Skeletal muscle satellite cell (primary cell): ENCODE results near the gene CACNA1D.

Experiments
- H3K27me3 ChIP-seq: 2 replicates; pipeline ENCODE4 v1.7.0; 2013; ENCODE audit warnings: low read length; ENCODE audit not compliant: control insufficient read depth, insufficient read depth
- H3K36me3 ChIP-seq: 2 replicates; pipeline ENCODE4 v1.7.0; 2013; ENCODE audit warnings: mild to moderate bottlenecking, control low read depth, low read length; ENCODE audit not compliant: insufficient read depth
- H3K4me1 ChIP-seq: 2 replicates; pipeline ENCODE4 v1.7.0; 2013; ENCODE audit warnings: low read length; ENCODE audit not compliant: control insufficient read depth, insufficient read depth
- H3K4me2 ChIP-seq: 2 replicates; pipeline ENCODE4 v1.7.0; 2013; ENCODE audit warnings: mild to moderate bottlenecking, low read length
- H3K4me3 ChIP-seq: 2 replicates; pipeline ENCODE4 v1.7.0; 2013; ENCODE audit warnings: low read length
- H3K9ac ChIP-seq: 2 replicates; pipeline ENCODE4 v1.7.0; 2013; ENCODE audit warnings: mild to moderate bottlenecking, low read depth, low read length, moderate library complexity
- H3K9me3 ChIP-seq: replicated peaks from 2 replicates; pipeline ENCODE4 v1.7.0; 2013; ENCODE audit warnings: mild to moderate bottlenecking, control low read depth, low read length

Gene CACNA1D

DNA sequence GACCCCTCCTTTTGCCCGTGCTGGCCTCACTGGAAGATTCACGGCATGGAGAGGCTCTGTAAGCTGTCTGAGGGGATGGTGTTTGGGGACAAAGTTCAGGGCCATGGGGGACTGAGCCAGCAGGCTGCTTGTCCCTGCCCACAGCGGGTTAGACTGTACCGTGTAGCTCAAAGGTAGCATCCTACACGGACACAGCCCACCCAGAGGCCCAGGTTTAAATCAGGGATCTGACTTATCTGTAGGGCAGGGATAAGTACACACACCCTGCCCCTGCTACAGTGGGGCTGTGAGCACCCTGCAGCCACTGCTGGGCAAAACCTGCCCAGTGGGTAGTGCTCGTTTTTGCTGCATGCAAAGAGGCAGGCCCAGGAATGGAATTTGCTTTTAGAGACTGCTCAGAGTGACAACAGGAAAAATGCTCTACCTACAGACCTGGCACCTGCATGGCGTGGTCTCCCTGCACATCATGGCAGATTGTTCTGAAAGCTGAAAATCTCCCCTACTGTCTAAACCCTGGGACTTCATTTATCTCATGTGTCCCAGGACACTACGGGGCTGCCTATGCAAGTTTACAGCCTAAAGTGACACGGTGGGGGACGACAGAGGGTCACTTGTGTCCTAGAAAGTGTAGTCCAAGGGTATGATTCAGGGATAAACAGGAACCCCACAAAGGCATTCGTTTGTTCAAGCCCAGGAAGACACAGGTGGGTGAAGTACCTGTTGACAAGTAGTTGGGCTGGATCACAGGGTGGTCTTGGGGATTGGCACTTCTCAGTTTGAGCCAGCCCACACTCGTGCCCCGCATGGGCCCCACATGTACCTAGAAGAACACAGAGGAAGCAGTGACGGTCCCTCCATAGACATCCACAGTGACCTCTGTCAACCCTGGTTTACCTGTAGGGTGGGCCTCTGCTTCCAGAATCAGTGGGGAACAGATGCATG lies 324.1 kb downstream of the CACNA1D start:
- no peaks in the 10 kb centered on the region for H3K36me3 ChIP-seq
- H3K4me3 ChIP-seq: no peak overlapping the region

GRCh38 chr3:53819163-53819868 lies 324.9 kb downstream of the CACNA1D start:
- Histone ChIP-seq H3K4me2 (no peak overlapping the region), H3K9ac (no peak overlapping the region), H3K4me3 (no peak overlapping the region), H3K4me1 (no peaks in the 10 kb centered on the region), H3K27me3 (no peaks in the 10 kb centered on the region), H3K36me3 (no peaks in the 10 kb centered on the region), H3K9me3 (no peaks in the 10 kb centered on the region)

More for the DNA sequence above, 324.1 kb downstream of the CACNA1D start:
- H3K27me3 ChIP-seq: no peaks in the 10 kb centered on the region
- no peaks in the 10 kb centered on the region for H3K4me1 ChIP-seq
- no peak overlapping the region for H3K4me2 ChIP-seq
- no peak overlapping the region for H3K9ac ChIP-seq
- H3K9me3 ChIP-seq: no peaks in the 10 kb centered on the region

- Histone ChIP-seq H3K4me3 (no peak overlapping the region), H3K4me1 (no peaks in the 10 kb centered on the region), H3K27me3 (peaks cover 3% of the 10 kb centered on the region), H3K9ac (no peak overlapping the region), H3K9me3 (no peaks in the 10 kb centered on the region), H3K4me2 (no peak overlapping the region), H3K36me3 (no peaks in the 10 kb centered on the region)
These were observed 325.7 kb downstream of the CACNA1D start for GRCh38 chr3:53820084-53820483.

DNA sequence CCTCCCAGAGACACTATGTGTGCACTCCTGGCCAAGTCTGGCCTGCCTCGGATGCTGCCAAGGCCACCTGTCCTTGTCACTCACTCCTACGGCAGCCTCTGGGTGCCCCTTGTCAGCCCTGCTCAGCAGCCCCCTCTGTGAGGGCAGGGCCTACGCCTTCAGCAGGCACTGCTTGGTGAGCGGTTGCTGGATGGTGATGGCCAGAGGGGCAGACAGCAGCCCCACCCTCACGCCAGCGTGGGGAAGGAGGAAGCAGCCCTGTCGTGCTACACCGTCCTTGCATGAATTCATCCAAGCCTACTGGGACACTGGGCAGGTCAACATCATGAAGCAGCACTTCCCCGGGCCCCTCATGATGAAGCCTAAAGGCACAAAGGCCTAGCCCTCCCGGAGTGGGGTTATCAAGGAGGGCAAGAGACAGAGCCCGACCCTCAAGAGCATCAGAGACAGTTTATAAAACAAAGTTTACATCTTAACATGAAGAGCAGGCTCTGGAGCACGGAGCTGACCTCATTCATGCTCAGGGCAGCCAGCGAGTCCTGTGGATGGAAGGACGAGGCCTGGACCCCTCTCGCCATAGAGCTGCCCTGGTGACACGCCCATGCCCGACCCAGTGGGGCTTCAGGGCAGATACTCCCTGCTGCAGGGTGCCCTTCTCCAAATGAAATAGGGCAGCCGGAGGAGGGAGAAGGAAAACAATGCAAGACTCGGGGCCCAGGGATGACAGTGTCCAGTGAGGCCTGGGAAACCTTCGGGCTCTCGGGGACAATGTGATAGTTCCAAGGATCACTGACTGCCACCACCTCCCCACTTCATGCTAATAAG lies 326.6 kb downstream of the CACNA1D start:
- H3K36me3 ChIP-seq: no peaks in the 10 kb centered on the region
- H3K4me2 ChIP-seq: no peak overlapping the region
- no peaks in the 10 kb centered on the region for H3K9me3 ChIP-seq
- no peak overlapping the region for H3K4me3 ChIP-seq
- H3K4me1 ChIP-seq: no peaks in the 10 kb centered on the region
- peaks cover 10% of the 10 kb centered on the region for H3K27me3 ChIP-seq
- no peak overlapping the region for H3K9ac ChIP-seq

- no peaks in the 10 kb centered on the region for H3K36me3 ChIP-seq
- H3K4me2 ChIP-seq: no peak overlapping the region
- H3K9me3 ChIP-seq: no peaks in the 10 kb centered on the region
- peaks cover 13% of the 10 kb centered on the region for H3K27me3 ChIP-seq
- no peaks in the 10 kb centered on the region for H3K4me1 ChIP-seq
- H3K9ac ChIP-seq: no peak overlapping the region
- H3K4me3 ChIP-seq: no peak overlapping the region
These were observed 327.3 kb downstream of the CACNA1D start for GRCh38 chr3:53821631-53822121.

GRCh38 chr3:53822331-53822741 lies 327.9 kb downstream of the CACNA1D start:
- no peak overlapping the region for H3K9ac ChIP-seq
- H3K36me3 ChIP-seq: no peaks in the 10 kb centered on the region
- no peaks in the 10 kb centered on the region for H3K9me3 ChIP-seq
- H3K27me3 ChIP-seq: peaks cover 13% of the 10 kb centered on the region
- H3K4me1 ChIP-seq: no peaks in the 10 kb centered on the region
- no peak overlapping the region for H3K4me3 ChIP-seq
- H3K4me2 ChIP-seq: no peak overlapping the region

DNA sequence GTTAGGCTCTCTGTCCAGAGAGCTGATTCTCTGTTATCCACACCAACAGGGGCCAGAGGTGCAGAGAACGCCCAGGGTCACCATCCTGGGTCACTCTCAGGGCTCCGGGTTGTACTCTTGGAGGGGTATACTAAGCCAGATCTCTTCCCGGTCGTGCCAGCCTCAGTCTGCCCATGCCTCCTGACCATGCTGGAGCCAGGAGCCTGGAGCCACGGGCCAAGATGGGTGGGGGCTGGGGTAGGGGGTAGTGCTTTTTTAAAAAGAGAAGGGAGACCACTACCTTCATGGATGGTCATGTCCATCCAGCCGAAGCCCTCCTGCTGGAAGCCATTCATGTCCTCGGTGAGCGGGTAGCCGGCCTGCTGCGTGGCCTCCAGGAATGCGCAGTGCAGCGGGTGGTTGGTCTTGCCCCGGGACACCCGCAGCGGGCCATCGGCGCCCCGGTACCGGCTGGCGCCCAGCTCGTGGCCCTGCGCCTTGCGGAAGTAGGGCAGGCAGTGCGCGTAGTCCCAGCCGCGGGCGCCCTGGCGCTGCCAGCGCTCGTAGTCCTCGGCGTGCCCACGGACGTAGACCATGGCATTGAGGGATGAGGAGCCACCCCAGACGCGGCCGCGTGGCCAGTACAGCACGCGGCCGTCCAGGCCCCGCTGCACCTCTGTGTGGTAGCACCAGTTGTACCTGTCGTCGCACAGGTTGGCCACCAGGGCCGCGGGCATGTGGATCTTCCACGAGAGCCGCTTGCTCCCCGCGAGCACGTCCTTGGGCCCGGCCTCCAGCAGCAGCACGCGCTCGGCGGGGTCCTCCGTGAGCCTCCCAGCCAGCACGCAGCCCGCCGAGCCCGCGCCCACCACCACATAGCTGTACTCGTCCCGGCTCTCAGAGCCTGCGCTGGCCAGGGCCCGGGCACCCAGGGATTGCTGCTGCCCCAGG lies 328.9 kb downstream of the CACNA1D start:
- H3K4me2 ChIP-seq: no peak overlapping the region
- peaks cover 13% of the 10 kb centered on the region for H3K27me3 ChIP-seq
- H3K4me3 ChIP-seq: no peak overlapping the region
- no peaks in the 10 kb centered on the region for H3K36me3 ChIP-seq
- H3K9ac ChIP-seq: no peak overlapping the region
- H3K9me3 ChIP-seq: no peaks in the 10 kb centered on the region
- no peaks in the 10 kb centered on the region for H3K4me1 ChIP-seq

DNA sequence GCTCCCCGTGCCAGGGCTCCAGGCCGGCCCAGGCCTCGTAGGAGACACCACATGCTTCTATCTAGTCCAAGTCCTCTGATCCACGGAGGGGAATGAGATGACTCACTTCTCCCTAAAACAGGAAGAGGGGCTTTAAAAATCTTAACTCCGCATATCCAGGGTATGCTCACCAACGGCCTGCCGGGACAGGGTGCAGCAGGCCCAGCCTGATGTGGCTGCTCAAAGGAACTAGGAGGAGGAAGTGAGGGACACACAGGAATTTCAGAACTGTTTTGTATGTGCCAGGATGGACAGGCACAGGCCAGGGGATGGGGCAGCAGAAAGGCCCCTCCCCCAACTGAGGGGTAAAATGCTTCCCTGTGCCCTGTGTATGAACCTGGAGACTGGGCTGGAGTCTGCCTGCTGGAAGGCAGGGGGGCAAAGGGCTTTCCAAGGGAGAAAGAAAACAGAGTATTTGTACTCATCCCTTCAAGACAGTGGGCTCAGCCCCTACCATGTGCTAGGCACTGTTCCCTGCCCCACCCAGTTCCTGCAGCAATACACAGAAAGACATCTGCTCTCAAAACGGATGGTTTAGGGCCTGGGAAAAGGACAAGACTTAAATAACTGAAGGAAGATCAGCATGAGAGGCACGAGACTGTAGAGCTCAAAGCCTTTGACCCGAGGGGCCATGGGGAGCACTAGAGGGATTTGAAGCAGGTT lies 329.7 kb downstream of the CACNA1D start:
- H3K9me3 ChIP-seq: no peaks in the 10 kb centered on the region
- H3K27me3 ChIP-seq: peaks cover 13% of the 10 kb centered on the region
- H3K4me2 ChIP-seq: no peak overlapping the region
- H3K4me1 ChIP-seq: no peaks in the 10 kb centered on the region
- H3K36me3 ChIP-seq: no peaks in the 10 kb centered on the region
- no peak overlapping the region for H3K4me3 ChIP-seq
- no peak overlapping the region for H3K9ac ChIP-seq

- no peaks in the 10 kb centered on the region for H3K36me3 ChIP-seq
- H3K4me1 ChIP-seq: no peaks in the 10 kb centered on the region
- H3K4me3 ChIP-seq: no peak overlapping the region
- peaks cover 13% of the 10 kb centered on the region for H3K27me3 ChIP-seq
- H3K9me3 ChIP-seq: no peaks in the 10 kb centered on the region
- H3K9ac ChIP-seq: no peak overlapping the region
- H3K4me2 ChIP-seq: no peak overlapping the region
These were observed 330.4 kb downstream of the CACNA1D start for GRCh38 chr3:53824795-53825194.

DNA sequence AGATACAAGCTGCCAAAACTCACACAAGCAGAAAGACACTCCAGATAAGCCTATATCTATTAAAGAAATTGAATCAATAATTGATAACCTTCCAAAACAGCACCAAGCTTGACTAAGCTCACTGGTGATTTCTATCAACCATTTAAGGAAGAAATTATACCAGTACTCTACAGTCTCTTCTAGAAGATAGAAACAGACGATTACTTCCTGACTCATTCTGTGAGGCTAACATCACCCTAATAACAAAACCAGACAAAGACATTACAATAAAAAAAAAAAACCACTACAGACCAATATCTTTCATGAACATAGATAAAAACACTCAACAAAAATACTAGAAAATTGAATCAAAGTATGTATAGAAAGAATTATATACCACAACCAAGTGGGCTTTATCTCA lies 331.6 kb downstream of the CACNA1D start:
- Histone ChIP-seq H3K9ac (no peak overlapping the region), H3K9me3 (no peaks in the 10 kb centered on the region), H3K27me3 (peaks cover 13% of the 10 kb centered on the region), H3K4me2 (no peak overlapping the region), H3K4me1 (no peaks in the 10 kb centered on the region), H3K36me3 (no peaks in the 10 kb centered on the region), H3K4me3 (no peak overlapping the region)
